ENCODE measurements around the gene TNMD.
"Not testable (repeated sequence)": the region's sequence is repeated elsewhere in the genome, so short reads cannot be mapped to it uniquely, and the experiment has no call there.

TNMD gene

DNA sequence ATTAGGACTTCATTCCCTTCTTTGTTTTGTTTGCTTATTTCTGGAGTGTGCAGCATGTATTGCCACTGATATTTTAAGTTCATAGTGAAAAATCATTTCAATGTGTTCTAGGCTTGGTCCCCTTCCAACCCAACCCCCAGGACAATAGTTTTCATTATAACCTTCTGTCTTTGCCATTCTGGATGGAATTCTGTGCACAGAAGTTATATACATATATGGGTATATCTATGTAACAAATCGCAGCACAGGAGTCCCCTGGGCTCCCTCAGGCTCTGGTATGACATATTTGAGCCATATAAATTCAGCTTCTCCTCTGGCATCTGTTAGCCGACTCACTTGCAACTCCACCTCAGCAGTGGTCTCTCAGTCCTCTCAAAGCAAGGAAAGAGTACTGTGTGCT, at the start of gene TNMD:
TNMD (plus strand) TSS at position 326 of the 400 bp plus-strand sequence. CDS start 83 bp downstream, outside the sequence.
- no peaks in the 10 kb centered on the region for H3K9me3 ChIP-seq
- H3K4me1 ChIP-seq: peaks cover 17% of the 10 kb centered on the region
- in situ Hi-C loops (cut with MboI; ENCODE audit: low sequenced_read_pairs): no loop called here
- no peaks in the 10 kb centered on the region for H3K27me3 ChIP-seq (ENCODE audit: low read depth)
- no peak within 1 kb of the TSS for H3K4me3 ChIP-seq
- no peaks in the 10 kb centered on the region for H3K36me3 ChIP-seq (replicated peaks)
- no peak for DNase-seq (ENCODE audit: low spot score in 2 of 2)

DNA sequence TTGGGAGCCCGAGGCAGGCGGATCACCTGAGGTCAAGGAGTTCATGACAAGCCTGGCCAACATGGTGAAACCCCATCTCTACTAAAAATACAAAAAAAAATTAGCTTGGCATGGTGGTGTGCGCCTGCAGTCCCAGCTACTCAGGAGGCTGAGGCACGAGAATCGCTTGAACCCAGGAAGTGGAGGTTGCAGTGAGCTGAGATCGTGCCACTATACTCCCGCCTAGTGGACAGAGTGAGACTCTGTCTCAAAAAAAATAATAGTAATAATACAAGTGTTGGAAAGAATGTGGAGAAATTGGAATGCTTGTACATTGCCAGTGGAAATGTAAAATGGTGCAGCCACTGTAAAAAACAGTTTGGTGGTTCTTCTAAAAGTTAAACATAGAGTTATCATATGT, 19.2 kb upstream of the TNMD start:
- in situ Hi-C loops (cut with MboI; ENCODE audit: low sequenced_read_pairs); H3K4me3 ChIP-seq; DNase-seq (ENCODE audit: low spot score in 2 of 2); H3K4me1 ChIP-seq; H3K36me3 ChIP-seq (replicated peaks); H3K27me3 ChIP-seq (ENCODE audit: low read depth); H3K9me3 ChIP-seq: not testable (repeated sequence)

DNA sequence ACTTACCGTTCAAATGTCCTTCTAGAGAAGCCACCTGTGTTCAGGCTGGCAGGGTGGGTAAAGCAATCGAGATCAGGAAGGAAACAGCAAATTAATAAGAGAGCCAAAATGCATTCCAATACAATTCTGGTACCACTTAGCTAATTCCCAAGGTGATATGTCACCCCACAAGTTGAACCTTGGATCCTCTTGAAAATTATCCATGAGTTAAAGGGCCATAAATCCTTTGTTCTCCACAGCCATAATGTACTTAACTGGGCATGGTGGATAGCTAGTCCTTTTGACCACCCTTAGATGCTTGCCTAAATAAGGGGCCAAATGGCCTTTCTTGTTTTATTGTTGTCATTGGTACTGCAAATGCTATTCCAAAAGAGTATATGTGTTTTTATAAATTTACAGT, 2.0 kb downstream of the TNMD start:
- DNase-seq (ENCODE audit: low spot score in 2 of 2): no peak
- Histone ChIP-seq H3K4me1 (peaks cover 11% of the 10 kb centered on the region), H3K36me3 (replicated peaks) (no peaks in the 10 kb centered on the region), H3K9me3 (no peaks in the 10 kb centered on the region), H3K4me3 (no peak overlapping the region), H3K27me3 (ENCODE audit: low read depth) (no peaks in the 10 kb centered on the region)
- in situ Hi-C loops (cut with MboI; ENCODE audit: low sequenced_read_pairs): no loop called here

DNA sequence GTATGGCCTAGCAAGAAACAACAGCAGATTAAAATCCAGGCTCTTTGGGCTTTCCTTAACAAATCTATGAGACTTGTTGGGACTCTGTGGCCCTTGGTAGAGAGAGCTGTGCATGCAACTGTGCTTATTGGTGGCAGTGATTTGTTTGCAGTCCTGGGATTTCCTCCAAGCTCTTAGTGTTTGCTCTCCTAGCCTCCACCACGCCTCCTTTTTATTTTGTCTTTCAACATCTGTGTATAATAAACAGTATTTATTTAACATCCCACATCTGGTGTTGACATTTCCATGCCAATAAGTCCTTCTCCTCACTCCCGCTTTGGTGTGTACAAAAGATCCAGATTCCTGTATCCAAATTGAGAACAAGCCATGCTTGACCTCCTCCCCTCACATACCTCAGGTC, 3.1 kb downstream of the TNMD start:
- no peaks in the 10 kb centered on the region for H3K9me3 ChIP-seq
- in situ Hi-C loops (cut with MboI; ENCODE audit: low sequenced_read_pairs): no loop called here
- no peaks in the 10 kb centered on the region for H3K27me3 ChIP-seq (ENCODE audit: low read depth)
- H3K4me3 ChIP-seq: no peak overlapping the region
- no peak for DNase-seq (ENCODE audit: low spot score in 2 of 2)
- H3K36me3 ChIP-seq (replicated peaks): no peaks in the 10 kb centered on the region
- H3K4me1 ChIP-seq: peaks cover 7% of the 10 kb centered on the region

DNA sequence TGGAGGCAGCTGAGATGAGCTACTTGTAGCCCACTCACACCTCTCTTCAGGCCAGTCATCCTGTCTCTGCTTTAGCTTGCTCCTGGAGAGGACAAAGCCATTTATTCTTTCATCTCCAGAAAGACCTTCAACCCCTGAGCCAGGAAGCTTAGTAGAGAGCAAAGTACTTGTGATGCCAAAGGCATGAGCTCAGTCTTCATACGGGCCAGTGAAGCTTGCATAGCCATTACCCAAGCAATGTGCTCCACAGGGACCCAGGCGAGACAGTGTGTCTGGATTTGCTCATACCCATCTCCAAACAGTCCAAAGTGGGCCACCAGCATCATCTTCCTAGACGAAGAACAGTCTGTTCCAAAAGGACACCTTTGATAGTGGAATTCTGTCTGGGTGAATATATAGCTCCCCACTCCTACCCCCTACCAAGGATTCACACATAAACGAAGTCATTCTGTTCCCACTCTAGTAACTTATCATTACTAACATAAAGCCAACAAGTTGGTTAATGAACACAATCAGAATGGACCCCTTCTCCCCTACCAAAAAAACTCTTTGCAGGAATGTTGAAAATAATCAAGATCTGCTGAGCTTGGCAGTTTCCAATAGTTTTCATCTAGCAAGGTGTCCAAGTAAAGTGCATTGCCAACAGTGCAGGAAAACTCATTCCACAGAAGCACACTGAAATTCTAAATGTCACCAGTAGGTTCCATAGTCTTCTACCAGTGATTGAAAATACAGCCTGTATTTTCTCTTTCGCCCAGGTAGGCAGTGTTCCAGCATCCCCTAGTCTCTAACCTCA, 6.7 kb downstream of the TNMD start:
- Histone ChIP-seq H3K27me3 (ENCODE audit: low read depth) (no peaks in the 10 kb centered on the region), H3K4me3 (no peak overlapping the region), H3K9me3 (no peaks in the 10 kb centered on the region), H3K4me1 (peaks cover 39% of the 10 kb centered on the region), H3K36me3 (replicated peaks) (no peaks in the 10 kb centered on the region)
- in situ Hi-C loops (cut with MboI; ENCODE audit: low sequenced_read_pairs): no loop called here
- DNase-seq (ENCODE audit: low spot score in 2 of 2): no peak

DNA sequence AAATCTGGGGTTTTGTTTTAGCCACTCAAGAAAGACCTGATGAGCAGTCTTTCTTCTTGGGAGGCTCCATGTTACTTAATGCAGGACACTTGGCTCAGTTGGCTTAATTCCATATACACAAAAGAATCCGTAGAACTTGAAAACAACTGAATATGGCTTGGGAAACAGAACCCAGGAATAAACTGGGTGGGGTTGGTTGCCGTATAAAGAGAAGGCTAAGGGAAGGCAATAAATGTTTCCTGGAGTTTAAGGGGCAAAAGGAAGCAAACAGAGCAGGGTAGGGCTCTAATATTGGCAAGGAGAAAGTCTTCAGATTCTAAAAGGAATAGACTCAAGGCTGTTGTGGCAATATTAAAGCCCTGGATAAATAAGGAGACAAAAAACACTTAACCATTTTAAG, 8.4 kb downstream of the TNMD start:
- H3K9me3 ChIP-seq: no peaks in the 10 kb centered on the region
- H3K27me3 ChIP-seq (ENCODE audit: low read depth): no peaks in the 10 kb centered on the region
- H3K36me3 ChIP-seq (replicated peaks): no peaks in the 10 kb centered on the region
- in situ Hi-C loops (cut with MboI; ENCODE audit: low sequenced_read_pairs): no loop called here
- DNase-seq (ENCODE audit: low spot score in 2 of 2): peak in 1 of 2 experiments; percentile 46
- no peak overlapping the region for H3K4me3 ChIP-seq
- peaks cover 52% of the 10 kb centered on the region for H3K4me1 ChIP-seq

DNA sequence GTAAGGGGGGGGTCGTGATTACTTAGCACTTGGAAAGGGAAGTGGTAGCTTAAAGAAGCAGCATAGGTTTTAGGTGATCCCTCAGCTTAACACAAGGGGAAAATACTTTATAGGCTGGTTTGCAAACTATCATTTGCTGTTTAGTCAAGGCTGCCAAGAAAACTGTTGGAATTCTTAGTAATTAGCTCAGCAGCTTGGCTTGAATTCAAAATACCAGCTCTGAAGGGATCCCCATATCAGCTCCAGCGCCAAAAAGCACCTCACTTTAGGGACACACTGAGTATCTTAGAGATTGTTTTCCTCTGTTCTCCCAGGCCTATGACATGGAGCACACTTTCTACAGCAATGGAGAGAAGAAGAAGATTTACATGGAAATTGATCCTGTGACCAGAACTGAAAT, 8.8 kb downstream of the TNMD start:
- Histone ChIP-seq H3K27me3 (ENCODE audit: low read depth) (no peaks in the 10 kb centered on the region), H3K4me1 (peaks cover 56% of the 10 kb centered on the region), H3K4me3 (peak overlapping the region; percentile 2; the same call in 1 of the 2 replicates), H3K36me3 (replicated peaks) (no peaks in the 10 kb centered on the region), H3K9me3 (no peaks in the 10 kb centered on the region)
- DNase-seq (ENCODE audit: low spot score in 2 of 2): peak in 1 of 2 experiments; percentile 23
- in situ Hi-C loops (cut with MboI; ENCODE audit: low sequenced_read_pairs): no loop called here

DNA sequence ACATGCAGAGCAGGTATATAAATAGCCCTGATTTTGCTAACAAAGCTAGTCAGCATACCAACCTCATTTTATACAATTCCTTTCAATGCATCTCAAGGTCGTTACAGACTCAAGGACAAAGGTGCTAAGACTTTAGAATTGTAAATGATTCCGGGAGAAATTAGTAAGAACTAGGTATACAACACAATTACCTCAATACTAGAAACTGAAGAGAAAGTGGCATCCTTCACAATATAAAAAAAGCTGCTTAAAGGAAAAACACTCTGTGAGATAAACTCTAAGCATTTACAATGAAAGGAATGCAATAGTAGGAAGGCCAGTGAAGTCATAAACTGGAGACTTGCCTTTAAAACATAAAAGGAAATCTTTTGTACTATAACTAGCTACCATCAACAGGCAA, 11.9 kb downstream of the TNMD start:
- DNase-seq (ENCODE audit: low spot score in 2 of 2): peak in 1 of 2 experiments; percentile 98
- H3K9me3 ChIP-seq: no peaks in the 10 kb centered on the region
- H3K4me3 ChIP-seq: no peak overlapping the region
- no peaks in the 10 kb centered on the region for H3K27me3 ChIP-seq (ENCODE audit: low read depth)
- in situ Hi-C loops (cut with MboI; ENCODE audit: low sequenced_read_pairs): no loop called here
- peaks cover 73% of the 10 kb centered on the region for H3K4me1 ChIP-seq
- no peaks in the 10 kb centered on the region for H3K36me3 ChIP-seq (replicated peaks)

DNA sequence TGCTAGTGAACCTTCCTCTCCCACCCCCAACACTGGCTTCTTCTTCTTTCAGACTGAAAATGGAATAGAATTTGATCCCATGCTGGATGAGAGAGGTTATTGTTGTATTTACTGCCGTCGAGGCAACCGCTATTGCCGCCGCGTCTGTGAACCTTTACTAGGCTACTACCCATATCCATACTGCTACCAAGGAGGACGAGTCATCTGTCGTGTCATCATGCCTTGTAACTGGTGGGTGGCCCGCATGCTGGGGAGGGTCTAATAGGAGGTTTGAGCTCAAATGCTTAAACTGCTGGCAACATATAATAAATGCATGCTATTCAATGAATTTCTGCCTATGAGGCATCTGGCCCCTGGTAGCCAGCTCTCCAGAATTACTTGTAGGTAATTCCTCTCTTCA, 14.7 kb downstream of the TNMD start:
- DNase-seq (ENCODE audit: low spot score in 2 of 2): no peak
- Histone ChIP-seq H3K4me3 (no peak overlapping the region), H3K4me1 (peaks cover 56% of the 10 kb centered on the region), H3K27me3 (ENCODE audit: low read depth) (no peaks in the 10 kb centered on the region), H3K36me3 (replicated peaks) (no peaks in the 10 kb centered on the region), H3K9me3 (no peaks in the 10 kb centered on the region)
- in situ Hi-C loops (cut with MboI; ENCODE audit: low sequenced_read_pairs): no loop called here

DNA sequence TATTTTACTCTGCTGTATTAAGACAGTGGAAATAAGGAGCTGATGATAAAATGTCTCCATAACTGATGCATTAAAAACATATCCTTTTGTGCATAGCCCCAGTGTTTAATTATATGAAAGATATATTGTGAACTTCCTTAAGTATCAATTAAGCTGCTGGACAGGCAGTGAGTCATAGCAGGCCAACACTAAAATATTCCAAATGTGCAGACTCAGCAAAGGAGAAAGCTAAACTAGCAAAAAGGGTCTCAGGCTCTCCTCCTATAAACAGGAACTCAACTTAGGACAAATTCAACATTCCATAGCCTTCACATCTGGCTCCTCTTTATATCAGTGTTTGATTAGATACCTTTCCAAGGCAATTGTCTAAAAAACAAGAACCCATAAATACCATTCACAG, 15.6 kb downstream of the TNMD start:
- H3K36me3 ChIP-seq (replicated peaks): no peaks in the 10 kb centered on the region
- DNase-seq (ENCODE audit: low spot score in 2 of 2): no peak
- no peaks in the 10 kb centered on the region for H3K9me3 ChIP-seq
- no peaks in the 10 kb centered on the region for H3K27me3 ChIP-seq (ENCODE audit: low read depth)
- in situ Hi-C loops (cut with MboI; ENCODE audit: low sequenced_read_pairs): no loop called here
- H3K4me1 ChIP-seq: peaks cover 47% of the 10 kb centered on the region
- H3K4me3 ChIP-seq: no peak overlapping the region

DNA sequence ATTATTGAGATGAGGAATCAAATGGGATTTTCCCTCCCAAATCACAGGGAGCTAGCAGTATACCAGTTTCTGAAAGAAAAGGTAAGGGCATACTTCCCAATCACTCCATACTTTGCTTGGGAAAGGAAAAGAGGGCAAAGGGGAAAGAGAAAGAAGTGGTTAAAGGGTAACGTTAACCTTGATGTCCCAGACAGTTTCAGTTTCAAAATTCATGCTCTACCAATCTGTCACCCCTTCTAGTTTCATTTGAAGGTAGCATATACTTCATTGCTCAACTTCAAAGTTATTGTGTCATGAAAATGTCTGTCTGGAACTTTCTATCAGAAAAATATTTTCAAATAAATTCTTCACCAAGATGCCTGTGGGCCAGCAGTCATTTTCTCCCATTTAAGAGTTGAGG, 16.0 kb downstream of the TNMD start:
- DNase-seq (ENCODE audit: low spot score in 2 of 2): no peak
- in situ Hi-C loops (cut with MboI; ENCODE audit: low sequenced_read_pairs): no loop called here
- Histone ChIP-seq H3K4me3 (no peak overlapping the region), H3K4me1 (peaks cover 43% of the 10 kb centered on the region), H3K27me3 (ENCODE audit: low read depth) (no peaks in the 10 kb centered on the region), H3K9me3 (no peaks in the 10 kb centered on the region), H3K36me3 (replicated peaks) (no peaks in the 10 kb centered on the region)

DNA sequence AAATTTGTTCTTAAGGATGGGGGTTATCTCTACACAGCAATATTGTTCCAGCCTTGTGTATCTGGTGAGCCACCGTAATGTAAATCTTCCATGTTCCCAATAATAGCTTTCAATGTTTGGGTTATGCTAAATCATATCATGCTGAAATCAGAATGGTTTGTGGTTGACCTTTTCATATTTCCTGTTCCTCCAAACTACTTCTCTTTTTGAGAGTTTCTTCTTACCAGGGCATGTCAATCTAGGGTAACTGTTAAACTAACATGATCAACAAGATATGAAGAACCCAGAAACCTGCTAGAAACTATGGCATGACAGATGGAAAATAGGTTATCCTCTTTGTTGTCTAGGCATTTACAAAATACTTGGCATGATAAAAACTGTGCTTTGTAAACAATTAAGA, 22.0 kb downstream of the TNMD start:
- Histone ChIP-seq H3K36me3 (replicated peaks) (no peaks in the 10 kb centered on the region), H3K9me3 (no peaks in the 10 kb centered on the region), H3K4me1 (peaks cover 21% of the 10 kb centered on the region), H3K27me3 (ENCODE audit: low read depth) (no peaks in the 10 kb centered on the region), H3K4me3 (no peak overlapping the region)
- DNase-seq (ENCODE audit: low spot score in 2 of 2): no peak
- in situ Hi-C loops (cut with MboI; ENCODE audit: low sequenced_read_pairs): no loop called here

DNA sequence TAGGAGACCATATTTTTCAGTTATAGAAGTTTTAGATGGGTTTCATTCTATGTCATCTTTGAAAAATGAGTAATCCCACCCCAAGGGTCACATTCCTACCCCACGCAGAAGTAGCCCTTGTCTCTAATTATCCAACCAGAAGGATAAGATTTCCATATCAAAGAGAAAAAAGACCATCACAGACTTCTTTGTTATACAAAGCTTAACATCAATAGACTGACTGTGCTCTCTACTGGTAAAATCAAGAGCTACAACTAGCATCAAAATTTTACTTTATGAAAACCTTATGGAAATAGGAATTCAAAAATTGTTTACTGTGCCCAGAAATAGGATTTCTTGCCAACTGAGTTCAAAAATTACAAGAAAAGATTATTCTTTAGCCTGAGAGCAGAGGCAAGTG, 24.9 kb downstream of the TNMD start:
- no peaks in the 10 kb centered on the region for H3K9me3 ChIP-seq
- H3K4me1 ChIP-seq: peaks cover 26% of the 10 kb centered on the region
- in situ Hi-C loops (cut with MboI; ENCODE audit: low sequenced_read_pairs): no loop called here
- H3K4me3 ChIP-seq: no peak overlapping the region
- DNase-seq (ENCODE audit: low spot score in 2 of 2): peak; percentile 21 to 94
- H3K36me3 ChIP-seq (replicated peaks): no peaks in the 10 kb centered on the region
- no peaks in the 10 kb centered on the region for H3K27me3 ChIP-seq (ENCODE audit: low read depth)

DNA sequence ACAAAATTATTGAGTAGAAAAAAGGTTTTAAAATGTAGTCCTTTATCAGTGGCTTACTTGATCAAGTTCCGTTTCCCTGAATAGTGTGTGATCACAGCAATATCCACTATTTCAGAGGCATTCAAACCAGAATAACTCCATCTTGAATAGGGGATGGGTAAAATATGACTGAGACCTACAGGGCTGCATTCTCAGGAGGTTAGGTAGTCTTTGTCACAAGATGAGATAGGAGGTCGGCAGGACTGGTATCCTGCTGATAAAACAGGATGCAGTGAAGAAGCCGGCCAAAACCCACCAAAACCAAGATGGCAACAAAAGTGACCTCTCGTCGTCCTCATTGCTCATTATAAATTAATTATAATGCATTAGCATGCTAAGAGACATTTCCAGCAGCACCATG, 27.2 kb downstream of the TNMD start:
- no peaks in the 10 kb centered on the region for H3K9me3 ChIP-seq
- no peak for DNase-seq (ENCODE audit: low spot score in 2 of 2)
- H3K4me1 ChIP-seq: peaks cover 30% of the 10 kb centered on the region
- in situ Hi-C loops (cut with MboI; ENCODE audit: low sequenced_read_pairs): loop anchor here (5.0 kb wide), 1 partner anchor 95 kb away; no protein-coding TSS in a partner anchor
- no peaks in the 10 kb centered on the region for H3K27me3 ChIP-seq (ENCODE audit: low read depth)
- H3K36me3 ChIP-seq (replicated peaks): no peaks in the 10 kb centered on the region
- no peak overlapping the region for H3K4me3 ChIP-seq

DNA sequence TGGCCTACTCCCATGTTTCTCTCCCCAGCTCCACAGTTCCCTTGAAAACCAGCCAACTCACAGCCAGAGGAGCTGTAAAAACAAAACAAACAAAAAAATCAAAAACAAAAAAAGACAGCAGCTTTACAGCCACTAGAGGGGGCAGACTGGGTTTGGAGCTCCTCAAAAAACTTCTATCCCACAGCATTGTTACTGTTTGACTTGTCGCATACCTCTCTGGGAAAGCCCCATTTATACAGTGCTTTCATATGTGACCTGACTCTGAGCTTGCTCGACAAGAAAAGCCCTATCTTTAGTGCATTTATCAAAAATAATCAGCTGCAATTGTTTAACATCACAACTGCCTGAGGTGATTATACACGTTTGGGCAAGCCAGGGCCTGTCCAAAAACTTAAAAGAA, 30.3 kb downstream of the TNMD start:
- Histone ChIP-seq H3K4me3 (no peak overlapping the region), H3K9me3 (no peaks in the 10 kb centered on the region), H3K36me3 (replicated peaks) (no peaks in the 10 kb centered on the region), H3K4me1 (peaks cover 16% of the 10 kb centered on the region), H3K27me3 (ENCODE audit: low read depth) (no peaks in the 10 kb centered on the region)
- in situ Hi-C loops (cut with MboI; ENCODE audit: low sequenced_read_pairs): no loop called here
- DNase-seq (ENCODE audit: low spot score in 2 of 2): peak; percentile 70 to 82

Data from HAP-1 (cell line).